ENCODE measurements around the gene SUPT3H.

The SUPT3H gene

GRCh38 chr6:45415315-45415714, 37.6 kb upstream of the SUPT3H start:
- Mint-ChIP-seq H3K27ac (no peak overlapping the region), H3K36me3 (no peaks in the 10 kb centered on the region), H3K4me1 (peaks cover 26% of the 10 kb centered on the region), H3K9me3 (no peaks in the 10 kb centered on the region), H3K4me3 (no peak overlapping the region), H3K27me3 (peaks cover 10% of the 10 kb centered on the region)

- no peaks in the 10 kb centered on the region for H3K36me3 Mint-ChIP-seq
- H3K27ac Mint-ChIP-seq, result no peak overlapping the region
- peaks cover 7% of the 10 kb centered on the region for H3K27me3 Mint-ChIP-seq
- H3K4me3 Mint-ChIP-seq, result no peak overlapping the region
- H3K9me3 Mint-ChIP-seq, result no peaks in the 10 kb centered on the region
- H3K4me1 Mint-ChIP-seq, result peaks cover 19% of the 10 kb centered on the region
These were observed 34.2 kb upstream of the SUPT3H start for GRCh38 chr6:45411959-45412358.

DNA sequence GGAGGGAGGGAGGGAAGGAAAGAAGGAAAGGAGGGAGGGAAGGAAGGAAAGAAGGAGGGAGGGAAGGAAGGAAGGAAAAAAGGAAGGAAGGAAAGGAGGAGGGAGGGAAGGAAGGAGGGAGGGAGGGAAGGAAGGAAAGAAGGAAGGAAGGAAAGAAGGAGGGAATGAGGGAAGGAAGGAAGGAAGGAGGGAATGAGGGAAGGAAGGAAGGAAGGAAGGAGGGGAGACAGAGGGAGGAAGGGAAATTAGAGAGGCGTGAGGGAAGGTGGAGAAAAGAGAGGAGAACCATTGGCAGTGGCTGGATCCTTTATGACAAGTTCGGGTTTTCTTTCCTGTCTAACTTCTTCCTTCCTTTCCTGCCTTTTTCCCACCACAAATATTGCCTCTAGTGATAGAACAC, 22.3 kb upstream of the SUPT3H start:
- no peaks in the 10 kb centered on the region for H3K9me3 Mint-ChIP-seq
- no peak overlapping the region for H3K27ac Mint-ChIP-seq
- no peak overlapping the region for H3K4me3 Mint-ChIP-seq
- peaks cover 3% of the 10 kb centered on the region for H3K36me3 Mint-ChIP-seq
- H3K27me3 Mint-ChIP-seq, result peaks cover 3% of the 10 kb centered on the region
- no peaks in the 10 kb centered on the region for H3K4me1 Mint-ChIP-seq

DNA sequence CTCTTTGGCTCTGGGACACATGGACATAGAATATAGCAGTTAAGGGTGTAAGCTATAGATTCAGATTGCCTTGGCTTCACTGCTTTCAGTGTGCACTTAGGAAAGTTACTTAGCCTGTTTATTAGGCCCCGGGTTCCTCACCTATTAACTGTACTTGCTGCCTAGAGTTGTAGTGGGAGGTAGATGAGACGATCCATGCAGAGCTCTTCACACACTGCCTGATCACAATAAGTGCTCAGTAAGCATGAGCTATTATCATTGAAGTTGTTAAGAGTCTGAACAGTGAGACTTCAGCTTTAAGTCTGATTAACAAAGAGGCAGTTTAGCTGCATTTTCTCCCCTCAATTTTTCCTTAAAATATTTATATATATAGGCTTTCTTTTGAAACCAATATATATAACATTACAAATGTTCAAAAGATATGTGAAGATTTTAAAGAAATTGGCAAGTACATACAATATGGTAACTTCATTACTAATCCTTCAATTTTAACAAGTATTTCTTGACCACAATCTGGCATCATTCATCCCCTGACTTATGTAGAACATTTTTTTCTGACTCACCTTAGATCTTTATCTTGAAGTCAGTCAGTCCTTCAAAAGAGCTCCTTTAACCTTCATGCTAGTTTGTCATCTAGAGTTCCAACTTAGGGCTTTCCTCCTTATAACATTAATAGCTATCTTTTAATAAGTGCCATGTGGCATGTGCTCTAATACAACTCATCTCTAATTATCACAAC, 20.5 kb upstream of the SUPT3H start:
- Mint-ChIP-seq H3K27me3 (no peaks in the 10 kb centered on the region), H3K27ac (no peak overlapping the region), H3K9me3 (no peaks in the 10 kb centered on the region), H3K4me3 (no peak overlapping the region), H3K36me3 (peaks cover 2% of the 10 kb centered on the region), H3K4me1 (no peaks in the 10 kb centered on the region)

DNA sequence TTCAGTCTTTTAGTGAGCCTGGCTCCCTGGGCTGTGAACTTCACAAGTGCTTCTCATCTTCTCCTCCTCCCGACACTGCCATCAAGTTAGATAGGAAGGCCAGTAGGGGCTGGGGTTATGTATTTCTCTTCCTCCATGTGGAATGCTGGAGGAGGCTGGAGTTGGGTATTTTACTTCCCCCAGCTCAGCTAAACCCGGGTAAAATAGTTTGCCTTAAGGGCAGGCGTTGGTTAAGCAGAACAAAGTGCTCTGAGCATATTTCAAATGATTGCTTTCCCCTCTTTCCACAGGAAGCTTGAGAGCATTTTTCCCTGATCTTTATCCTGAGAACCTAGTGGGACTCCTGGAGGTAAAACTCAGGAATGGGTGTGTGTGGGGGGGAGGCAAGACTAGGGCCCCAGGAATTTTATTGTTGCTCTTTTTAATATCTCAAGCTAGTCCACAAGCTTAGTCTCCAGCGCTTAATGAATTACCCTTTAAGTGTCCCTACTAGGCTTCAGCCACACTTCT, 16.9 kb upstream of the SUPT3H start:
- Mint-ChIP-seq H3K36me3 (peaks cover 5% of the 10 kb centered on the region), H3K27me3 (no peaks in the 10 kb centered on the region), H3K9me3 (peaks cover 7% of the 10 kb centered on the region), H3K4me3 (no peak overlapping the region), H3K27ac (no peak overlapping the region), H3K4me1 (no peaks in the 10 kb centered on the region)

GRCh38 chr6:45388328-45388727, 10.6 kb upstream of the SUPT3H start:
- H3K9me3 Mint-ChIP-seq, result peaks cover 7% of the 10 kb centered on the region
- H3K4me1 Mint-ChIP-seq, result no peaks in the 10 kb centered on the region
- H3K27me3 Mint-ChIP-seq, result no peaks in the 10 kb centered on the region
- H3K4me3 Mint-ChIP-seq, result no peak overlapping the region
- H3K27ac Mint-ChIP-seq, result no peak overlapping the region
- peaks cover 2% of the 10 kb centered on the region for H3K36me3 Mint-ChIP-seq

DNA sequence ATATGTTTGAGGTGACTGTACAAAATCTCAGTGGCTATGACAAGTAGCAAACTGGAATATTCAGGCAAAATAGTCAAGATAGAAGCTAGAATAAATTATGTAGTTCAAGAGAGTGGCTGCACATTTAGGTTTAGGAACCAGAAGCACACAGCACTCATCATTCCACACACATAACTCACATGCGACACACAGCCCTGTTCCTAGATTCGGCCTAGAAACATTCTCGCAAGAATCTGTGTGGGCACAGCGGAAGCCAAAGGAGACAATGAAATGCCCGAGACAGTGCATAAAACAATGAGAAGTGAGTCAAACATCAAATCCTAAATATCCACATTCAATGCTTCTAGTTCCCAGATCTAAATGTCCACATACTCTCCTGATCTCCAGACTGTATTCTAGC, 9.5 kb upstream of the SUPT3H start:
- Mint-ChIP-seq H3K4me1 (no peaks in the 10 kb centered on the region), H3K4me3 (no peak overlapping the region), H3K9me3 (no peaks in the 10 kb centered on the region), H3K27me3 (no peaks in the 10 kb centered on the region), H3K27ac (no peak overlapping the region), H3K36me3 (no peaks in the 10 kb centered on the region)

DNA sequence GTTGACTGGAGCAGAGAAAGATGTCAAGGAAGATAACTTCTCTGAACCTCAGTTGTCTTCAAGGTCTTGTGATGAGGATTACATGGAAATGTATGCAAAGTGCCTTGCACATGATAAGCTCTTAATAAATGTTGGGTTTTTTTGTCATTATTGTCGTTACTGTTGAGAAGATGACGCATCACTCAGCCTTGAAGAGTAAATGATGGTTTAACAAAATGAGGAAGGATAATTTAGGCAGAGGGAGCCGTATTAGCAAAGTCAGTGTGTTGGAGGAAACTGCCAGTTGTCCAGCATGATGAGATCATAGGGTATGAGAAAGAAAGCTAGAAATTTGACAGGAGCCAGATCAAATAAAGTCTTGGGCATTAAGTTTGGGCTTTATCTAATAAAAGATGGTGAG, 8.8 kb upstream of the SUPT3H start:
- H3K4me1 Mint-ChIP-seq, result no peaks in the 10 kb centered on the region
- H3K27ac Mint-ChIP-seq, result no peak overlapping the region
- H3K4me3 Mint-ChIP-seq, result no peak overlapping the region
- no peaks in the 10 kb centered on the region for H3K9me3 Mint-ChIP-seq
- H3K36me3 Mint-ChIP-seq, result no peaks in the 10 kb centered on the region
- H3K27me3 Mint-ChIP-seq, result no peaks in the 10 kb centered on the region

DNA sequence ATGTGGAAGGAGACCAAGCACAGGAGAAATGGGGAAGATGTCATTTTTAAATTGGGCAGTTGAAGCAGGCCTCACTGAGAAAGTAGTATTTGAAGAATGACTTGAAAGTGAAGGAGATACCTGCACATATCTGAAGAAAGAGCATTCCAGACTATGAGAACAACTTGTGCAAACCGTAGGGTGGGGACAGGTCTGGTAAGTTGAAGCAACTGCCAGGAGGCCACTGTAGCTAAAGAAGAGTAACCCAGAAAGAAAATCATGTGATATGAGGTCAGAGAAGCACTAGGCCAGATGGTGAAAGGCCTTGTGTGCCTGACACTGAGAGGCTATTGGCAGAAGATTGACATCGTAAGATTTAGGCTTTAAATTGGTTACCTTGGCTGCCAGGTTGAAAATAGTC, 4.7 kb upstream of the SUPT3H start:
- H3K27ac Mint-ChIP-seq, result no peak overlapping the region
- no peaks in the 10 kb centered on the region for H3K9me3 Mint-ChIP-seq
- peaks cover 6% of the 10 kb centered on the region for H3K4me1 Mint-ChIP-seq
- H3K27me3 Mint-ChIP-seq, result no peaks in the 10 kb centered on the region
- no peaks in the 10 kb centered on the region for H3K36me3 Mint-ChIP-seq
- H3K4me3 Mint-ChIP-seq, result no peak overlapping the region

- H3K36me3 Mint-ChIP-seq, result no peaks in the 10 kb centered on the region
- peaks cover 25% of the 10 kb centered on the region for H3K4me1 Mint-ChIP-seq
- H3K27ac Mint-ChIP-seq, result peak overlapping the region; percentile 99
- H3K9me3 Mint-ChIP-seq, result no peaks in the 10 kb centered on the region
- H3K27me3 Mint-ChIP-seq, result no peaks in the 10 kb centered on the region
- H3K4me3 Mint-ChIP-seq, result peak overlapping the region; percentile 98
These were observed 696 bp upstream of the SUPT3H start for GRCh38 chr6:45378334-45378926.

- Mint-ChIP-seq H3K27me3 (no peaks in the 10 kb centered on the region), H3K4me1 (peaks cover 27% of the 10 kb centered on the region)
These were observed 636 bp downstream of the SUPT3H start for GRCh38 chr6:45377043-45377553.

GRCh38 chr6:45376310-45377042, 1.3 kb downstream of the SUPT3H start:
- H3K27me3 Mint-ChIP-seq, result no peaks in the 10 kb centered on the region
- peak overlapping the region; percentile 98 for H3K4me3 Mint-ChIP-seq
- peaks cover 33% of the 10 kb centered on the region for H3K4me1 Mint-ChIP-seq
- peak overlapping the region; percentile 100 for H3K27ac Mint-ChIP-seq
- no peaks in the 10 kb centered on the region for H3K36me3 Mint-ChIP-seq
- H3K9me3 Mint-ChIP-seq, result no peaks in the 10 kb centered on the region

More at GRCh38 chr6:45377043-45377553, 636 bp downstream of the SUPT3H start:
- no peaks in the 10 kb centered on the region for H3K9me3 Mint-ChIP-seq
- H3K36me3 Mint-ChIP-seq, result no peaks in the 10 kb centered on the region
- peak overlapping the region; percentile 98 for H3K4me3 Mint-ChIP-seq
- peak overlapping the region; percentile 100 for H3K27ac Mint-ChIP-seq

- H3K27me3 Mint-ChIP-seq, result no peaks in the 10 kb centered on the region
- H3K9me3 Mint-ChIP-seq, result no peaks in the 10 kb centered on the region
- H3K4me1 Mint-ChIP-seq, result peaks cover 35% of the 10 kb centered on the region
- H3K27ac Mint-ChIP-seq, result no peak overlapping the region
- H3K36me3 Mint-ChIP-seq, result no peaks in the 10 kb centered on the region
- H3K4me3 Mint-ChIP-seq, result peak overlapping the region; percentile 9
These were observed 2.3 kb downstream of the SUPT3H start for GRCh38 chr6:45375449-45375848.

DNA sequence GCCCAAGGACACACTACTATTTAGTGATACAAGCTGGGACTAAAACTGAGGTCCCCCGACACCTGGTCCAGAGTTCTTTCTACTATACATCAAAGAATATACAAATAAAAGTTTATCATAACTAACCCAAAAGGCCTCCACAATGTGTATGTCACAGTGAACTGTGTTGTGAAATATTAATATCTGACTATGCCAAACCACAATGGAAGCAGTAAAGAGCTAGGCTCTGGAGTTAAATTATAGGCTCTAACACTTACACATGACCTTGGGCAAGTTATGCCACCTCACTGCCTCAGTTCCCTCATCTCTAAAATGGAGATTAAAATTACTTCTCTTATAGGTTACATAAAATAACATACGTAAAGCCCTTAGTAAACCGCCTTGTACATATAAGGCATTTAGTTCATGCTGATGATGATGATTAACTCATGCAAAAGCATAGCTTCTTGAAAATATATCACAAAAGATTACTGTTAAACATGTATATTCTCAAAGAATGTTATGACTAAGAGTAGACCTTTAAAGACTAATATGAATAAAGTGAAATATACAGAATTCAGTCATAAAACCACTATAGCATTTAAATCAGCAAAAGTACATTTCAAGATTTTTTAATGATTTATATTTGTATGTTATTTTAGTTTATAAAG, 5.7 kb downstream of the SUPT3H start:
- Mint-ChIP-seq H3K9me3 (no peaks in the 10 kb centered on the region), H3K27ac (peak overlapping the region; percentile 86)

DNA sequence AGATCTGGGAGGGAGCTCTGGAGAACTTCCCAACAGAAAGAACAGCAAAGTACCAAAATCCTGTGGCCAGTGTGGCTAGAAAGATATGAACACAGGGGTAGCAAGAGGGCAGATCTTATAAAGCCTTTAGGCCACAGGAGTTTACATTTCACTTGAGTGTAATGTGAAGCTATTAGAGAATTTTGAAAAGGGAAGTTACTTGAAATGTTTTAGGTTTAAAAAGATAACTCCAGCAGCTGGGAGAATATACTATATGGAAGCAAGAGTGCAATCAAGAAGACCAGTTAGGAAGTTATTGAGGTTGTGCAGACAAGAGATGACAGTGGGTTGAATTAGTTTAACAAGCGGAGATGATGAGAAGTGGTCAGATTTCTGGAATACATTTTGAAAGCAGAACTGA, 7.9 kb downstream of the SUPT3H start:
- H3K9me3 Mint-ChIP-seq, result no peaks in the 10 kb centered on the region
- no peak overlapping the region for H3K27ac Mint-ChIP-seq
- no peaks in the 10 kb centered on the region for H3K27me3 Mint-ChIP-seq
- peaks cover 10% of the 10 kb centered on the region for H3K4me1 Mint-ChIP-seq
- H3K36me3 Mint-ChIP-seq, result peaks cover 2% of the 10 kb centered on the region
- no peak overlapping the region for H3K4me3 Mint-ChIP-seq

More for the DNA sequence above, 5.7 kb downstream of the SUPT3H start:
- peaks cover 27% of the 10 kb centered on the region for H3K4me1 Mint-ChIP-seq
- H3K27me3 Mint-ChIP-seq, result no peaks in the 10 kb centered on the region
- peaks cover 2% of the 10 kb centered on the region for H3K36me3 Mint-ChIP-seq
- no peak overlapping the region for H3K4me3 Mint-ChIP-seq

All from activated naive CD4-positive, alpha-beta T cell treated with anti-CD3 and anti-CD28 coated beads, Interleukin-2, amount 50 U/mL, for 24 hours (primary cell).